ENCODE measurements around the gene TSC22D2.
A peak's percentile ranks its signal among the peaks of the same experiment; 100 is the strongest.

The TSC22D2 gene

GRCh38 chr3:150409512-150410310, 1.6 kb downstream of the TSC22D2 start:
- peak overlapping the region; percentile 99 for H3K27ac ChIP-seq
- TF ChIP-seq ZFX (IDR thresholded peaks at IDR 0.05) = no peak; the same call in 1 of the 2 replicates
- TF ChIP-seq CTCF (conservative IDR thresholded peaks at IDR 0.05) = peak; percentile 81

- TF ChIP-seq CTCF (conservative IDR thresholded peaks at IDR 0.05) = peak; percentile 64
- TF ChIP-seq ZFX (IDR thresholded peaks at IDR 0.05) = peak; percentile 71
- peak overlapping the region; percentile 99 for H3K27ac ChIP-seq
Observed at GRCh38 chr3:150410311-150411105, 2.4 kb downstream of the TSC22D2 start.

DNA sequence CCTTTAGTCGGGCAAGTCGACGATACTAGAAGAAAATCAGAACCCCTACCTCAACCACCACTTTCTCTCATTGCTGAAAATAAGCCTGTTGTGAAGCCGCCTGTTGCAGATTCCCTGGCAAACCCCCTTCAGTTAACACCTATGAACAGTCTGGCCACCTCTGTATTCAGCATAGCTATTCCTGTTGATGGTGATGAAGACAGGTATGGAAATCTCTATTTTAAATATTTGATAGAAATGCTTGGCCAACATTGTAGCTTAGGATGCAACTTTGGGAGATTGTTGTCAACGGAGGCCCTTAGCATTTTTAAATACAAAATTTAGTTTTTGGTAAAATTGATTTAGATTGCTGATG, 3.0 kb downstream of the TSC22D2 start:
- H3K27ac ChIP-seq = peak overlapping the region; percentile 99

DNA sequence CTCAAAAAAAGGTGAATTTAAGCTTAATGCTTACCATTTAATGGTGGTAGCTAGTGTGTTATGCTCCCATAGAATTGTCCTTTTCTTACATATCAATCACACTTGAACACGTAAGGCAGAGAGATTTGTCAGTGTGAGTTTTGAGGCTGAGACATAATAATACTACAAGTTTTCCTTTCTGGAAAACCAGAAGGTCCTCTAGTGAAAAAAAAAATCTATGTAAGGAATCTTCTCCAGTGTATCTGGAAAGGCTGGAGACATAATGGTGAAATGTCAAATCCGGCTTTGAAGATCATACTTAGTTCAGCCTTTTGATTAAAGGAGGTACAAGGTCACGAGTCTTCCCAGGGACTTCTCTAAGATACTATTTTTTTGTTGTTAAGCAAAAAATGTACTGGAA, 3.4 kb downstream of the TSC22D2 start:
- no peak overlapping the region for H3K27ac ChIP-seq
- TF ChIP-seq ZFX (IDR thresholded peaks at IDR 0.05) (no peak), CTCF (conservative IDR thresholded peaks at IDR 0.05) (no peak)

More for the DNA sequence above, 3.0 kb downstream of the TSC22D2 start:
- no peak for TF ChIP-seq ZFX (IDR thresholded peaks at IDR 0.05)
- no peak for TF ChIP-seq CTCF (conservative IDR thresholded peaks at IDR 0.05)

DNA sequence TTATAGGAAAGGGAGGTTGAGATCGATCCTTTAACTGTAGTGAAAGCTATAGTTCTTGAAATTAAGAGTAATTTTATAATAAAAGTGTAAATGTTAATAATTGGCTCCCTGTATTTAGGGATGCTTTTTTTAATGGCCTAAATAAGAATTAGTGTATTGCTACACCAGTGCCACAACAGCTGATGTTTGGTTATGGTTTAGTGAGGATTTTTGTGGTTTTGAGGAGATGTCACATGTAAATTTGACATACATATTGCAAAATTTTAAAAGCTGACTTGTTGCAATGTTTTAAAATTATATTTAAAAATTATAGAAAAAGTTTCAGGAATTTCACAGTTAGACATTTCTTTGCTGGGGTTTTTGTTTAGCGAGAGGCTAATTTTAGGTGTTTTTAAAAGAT, 3.9 kb downstream of the TSC22D2 start:
- H3K27ac ChIP-seq = no peak overlapping the region
- no peak for TF ChIP-seq ZFX (IDR thresholded peaks at IDR 0.05)

GRCh38 chr3:150412561-150413231, 4.6 kb downstream of the TSC22D2 start:
- H3K27ac ChIP-seq = no peak overlapping the region
- TF ChIP-seq ZFX (IDR thresholded peaks at IDR 0.05) (no peak), CTCF (conservative IDR thresholded peaks at IDR 0.05) (no peak)

DNA sequence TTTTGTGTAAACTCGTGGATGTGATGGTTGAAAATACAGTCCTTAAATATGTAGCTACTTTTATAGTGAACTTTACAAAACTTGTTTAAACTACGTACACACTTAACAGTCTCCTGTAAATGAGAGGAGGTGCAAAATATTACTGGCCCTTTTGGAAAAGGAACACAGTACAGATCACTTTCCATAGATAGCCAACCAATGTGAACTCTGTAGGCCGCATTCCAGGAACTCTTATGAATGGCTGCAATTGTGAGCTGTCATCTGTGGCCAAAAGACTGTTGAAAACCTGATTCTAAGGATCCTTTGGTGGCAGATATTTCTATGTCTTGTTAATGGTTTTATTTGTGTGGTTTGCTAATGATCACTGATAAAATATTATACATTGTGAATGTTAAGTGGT, 6.2 kb downstream of the TSC22D2 start:
- H3K27ac ChIP-seq = no peak overlapping the region
- no peak for TF ChIP-seq ZFX (IDR thresholded peaks at IDR 0.05)
- TF ChIP-seq CTCF (conservative IDR thresholded peaks at IDR 0.05) = no peak
